H1 (cell line): Measurements from ENCODE around the gene OR52I1. TPM values are rescaled to one million over a fixed set of nuclear protein-coding genes. Genes with fewer than 3 reads are reported as not detected.

ENCODE experiments used
- POU5F1 ChIP-seq: IDR thresholded peaks from 2 replicates; pipeline ENCODE4 v1.6.1; 2011; ENCODE audit warnings: low read depth, mild to moderate bottlenecking, low read length, moderate library complexity
- SIX5 ChIP-seq: IDR thresholded peaks from 2 replicates; pipeline ENCODE4 v1.6.1; 2011; ENCODE audit warnings: mild to moderate bottlenecking, low read depth, low read length
- polyA plus RNA-seq, 7 experiments: library from polyadenylated mRNA; depleted of rRNA in 3 of 7; stranded (reverse) in 5 of 7; unstranded in 2 of 7; fragments of >200 nt in 5 of 7; fragments of 200-250 nt in 2 of 7; gene quantifications; 1 replicate in 5 of 7; 2 replicates in 1 of 7; 4 replicates in 1 of 7; pipeline versions ENCODE4 v1.2.1 to v1.2.3, GENCODE V29; 2011 to 2013; ENCODE audit warnings: missing spikeins in 2 of 7, mixed read lengths in 2 of 7
- total RNA-seq: library from RNA; stranded (reverse); fragmentation: NEBNext Ultra II Directional; extraction: Animal tissue kit (Norgen Biotek cat#: 25700); gene quantifications from 2 replicates; pipeline ENCODE4 v1.2.1, GENCODE V29; 2021
- TF ChIP-seq, protein P1 (sequence below): IDR thresholded peaks from 2 replicates; pipeline ENCODE4 v1.6.1; 2012; ENCODE audit warnings: inconsistent platforms
- TF ChIP-seq, protein P2 (sequence below): fragments of 300-600 bp; sonication (generic); IDR thresholded peaks from 2 replicates; pipeline ENCODE4 v1.7.1; 2012; ENCODE audit warnings: low read length, moderate library complexity, mild to moderate bottlenecking, inconsistent platforms; ENCODE audit not compliant: insufficient replicate concordance

The OR52I1 gene
- total and polyA plus RNA-seq, 2 of the 8 experiments (the other 6 are each of a cell fraction or from before 2014, with no cell fraction given), result not detected

DNA sequence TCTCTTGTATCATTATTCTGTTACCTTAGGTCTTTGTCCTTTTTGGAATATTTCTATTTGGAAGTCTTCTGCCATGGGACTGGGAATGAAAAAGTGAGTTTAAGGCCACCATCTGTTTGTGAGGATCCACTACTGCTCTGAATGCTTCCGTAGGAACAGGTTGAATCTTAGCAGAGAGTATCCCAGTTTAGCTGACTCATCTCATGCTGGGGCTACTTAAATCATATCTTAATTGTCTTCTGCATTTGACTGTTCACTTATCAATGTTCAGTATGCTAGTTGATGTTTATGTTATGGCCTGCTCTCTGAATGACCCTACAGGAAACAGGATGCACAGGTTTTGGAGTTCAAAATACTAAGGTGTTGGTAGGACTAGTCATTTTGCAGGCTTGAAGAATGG, 13.7 kb upstream of the OR52I1 start (continued):
- TF ChIP-seq POU5F1 (no peak), SIX5 (no peak)
- TF ChIP-seq, protein P1, sequence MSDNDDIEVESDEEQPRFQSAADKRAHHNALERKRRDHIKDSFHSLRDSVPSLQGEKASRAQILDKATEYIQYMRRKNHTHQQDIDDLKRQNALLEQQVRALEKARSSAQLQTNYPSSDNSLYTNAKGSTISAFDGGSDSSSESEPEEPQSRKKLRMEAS, result no peak
- TF ChIP-seq, protein P2, sequence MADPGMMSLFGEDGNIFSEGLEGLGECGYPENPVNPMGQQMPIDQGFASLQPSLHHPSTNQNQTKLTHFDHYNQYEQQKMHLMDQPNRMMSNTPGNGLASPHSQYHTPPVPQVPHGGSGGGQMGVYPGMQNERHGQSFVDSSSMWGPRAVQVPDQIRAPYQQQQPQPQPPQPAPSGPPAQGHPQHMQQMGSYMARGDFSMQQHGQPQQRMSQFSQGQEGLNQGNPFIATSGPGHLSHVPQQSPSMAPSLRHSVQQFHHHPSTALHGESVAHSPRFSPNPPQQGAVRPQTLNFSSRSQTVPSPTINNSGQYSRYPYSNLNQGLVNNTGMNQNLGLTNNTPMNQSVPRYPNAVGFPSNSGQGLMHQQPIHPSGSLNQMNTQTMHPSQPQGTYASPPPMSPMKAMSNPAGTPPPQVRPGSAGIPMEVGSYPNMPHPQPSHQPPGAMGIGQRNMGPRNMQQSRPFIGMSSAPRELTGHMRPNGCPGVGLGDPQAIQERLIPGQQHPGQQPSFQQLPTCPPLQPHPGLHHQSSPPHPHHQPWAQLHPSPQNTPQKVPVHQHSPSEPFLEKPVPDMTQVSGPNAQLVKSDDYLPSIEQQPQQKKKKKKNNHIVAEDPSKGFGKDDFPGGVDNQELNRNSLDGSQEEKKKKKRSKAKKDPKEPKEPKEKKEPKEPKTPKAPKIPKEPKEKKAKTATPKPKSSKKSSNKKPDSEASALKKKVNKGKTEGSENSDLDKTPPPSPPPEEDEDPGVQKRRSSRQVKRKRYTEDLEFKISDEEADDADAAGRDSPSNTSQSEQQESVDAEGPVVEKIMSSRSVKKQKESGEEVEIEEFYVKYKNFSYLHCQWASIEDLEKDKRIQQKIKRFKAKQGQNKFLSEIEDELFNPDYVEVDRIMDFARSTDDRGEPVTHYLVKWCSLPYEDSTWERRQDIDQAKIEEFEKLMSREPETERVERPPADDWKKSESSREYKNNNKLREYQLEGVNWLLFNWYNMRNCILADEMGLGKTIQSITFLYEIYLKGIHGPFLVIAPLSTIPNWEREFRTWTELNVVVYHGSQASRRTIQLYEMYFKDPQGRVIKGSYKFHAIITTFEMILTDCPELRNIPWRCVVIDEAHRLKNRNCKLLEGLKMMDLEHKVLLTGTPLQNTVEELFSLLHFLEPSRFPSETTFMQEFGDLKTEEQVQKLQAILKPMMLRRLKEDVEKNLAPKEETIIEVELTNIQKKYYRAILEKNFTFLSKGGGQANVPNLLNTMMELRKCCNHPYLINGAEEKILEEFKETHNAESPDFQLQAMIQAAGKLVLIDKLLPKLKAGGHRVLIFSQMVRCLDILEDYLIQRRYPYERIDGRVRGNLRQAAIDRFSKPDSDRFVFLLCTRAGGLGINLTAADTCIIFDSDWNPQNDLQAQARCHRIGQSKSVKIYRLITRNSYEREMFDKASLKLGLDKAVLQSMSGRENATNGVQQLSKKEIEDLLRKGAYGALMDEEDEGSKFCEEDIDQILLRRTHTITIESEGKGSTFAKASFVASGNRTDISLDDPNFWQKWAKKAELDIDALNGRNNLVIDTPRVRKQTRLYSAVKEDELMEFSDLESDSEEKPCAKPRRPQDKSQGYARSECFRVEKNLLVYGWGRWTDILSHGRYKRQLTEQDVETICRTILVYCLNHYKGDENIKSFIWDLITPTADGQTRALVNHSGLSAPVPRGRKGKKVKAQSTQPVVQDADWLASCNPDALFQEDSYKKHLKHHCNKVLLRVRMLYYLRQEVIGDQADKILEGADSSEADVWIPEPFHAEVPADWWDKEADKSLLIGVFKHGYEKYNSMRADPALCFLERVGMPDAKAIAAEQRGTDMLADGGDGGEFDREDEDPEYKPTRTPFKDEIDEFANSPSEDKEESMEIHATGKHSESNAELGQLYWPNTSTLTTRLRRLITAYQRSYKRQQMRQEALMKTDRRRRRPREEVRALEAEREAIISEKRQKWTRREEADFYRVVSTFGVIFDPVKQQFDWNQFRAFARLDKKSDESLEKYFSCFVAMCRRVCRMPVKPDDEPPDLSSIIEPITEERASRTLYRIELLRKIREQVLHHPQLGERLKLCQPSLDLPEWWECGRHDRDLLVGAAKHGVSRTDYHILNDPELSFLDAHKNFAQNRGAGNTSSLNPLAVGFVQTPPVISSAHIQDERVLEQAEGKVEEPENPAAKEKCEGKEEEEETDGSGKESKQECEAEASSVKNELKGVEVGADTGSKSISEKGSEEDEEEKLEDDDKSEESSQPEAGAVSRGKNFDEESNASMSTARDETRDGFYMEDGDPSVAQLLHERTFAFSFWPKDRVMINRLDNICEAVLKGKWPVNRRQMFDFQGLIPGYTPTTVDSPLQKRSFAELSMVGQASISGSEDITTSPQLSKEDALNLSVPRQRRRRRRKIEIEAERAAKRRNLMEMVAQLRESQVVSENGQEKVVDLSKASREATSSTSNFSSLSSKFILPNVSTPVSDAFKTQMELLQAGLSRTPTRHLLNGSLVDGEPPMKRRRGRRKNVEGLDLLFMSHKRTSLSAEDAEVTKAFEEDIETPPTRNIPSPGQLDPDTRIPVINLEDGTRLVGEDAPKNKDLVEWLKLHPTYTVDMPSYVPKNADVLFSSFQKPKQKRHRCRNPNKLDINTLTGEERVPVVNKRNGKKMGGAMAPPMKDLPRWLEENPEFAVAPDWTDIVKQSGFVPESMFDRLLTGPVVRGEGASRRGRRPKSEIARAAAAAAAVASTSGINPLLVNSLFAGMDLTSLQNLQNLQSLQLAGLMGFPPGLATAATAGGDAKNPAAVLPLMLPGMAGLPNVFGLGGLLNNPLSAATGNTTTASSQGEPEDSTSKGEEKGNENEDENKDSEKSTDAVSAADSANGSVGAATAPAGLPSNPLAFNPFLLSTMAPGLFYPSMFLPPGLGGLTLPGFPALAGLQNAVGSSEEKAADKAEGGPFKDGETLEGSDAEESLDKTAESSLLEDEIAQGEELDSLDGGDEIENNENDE, result no peak
